DOHH2 (cell line): Measurements from ENCODE around the gene SNCAIP.

Experiments used
- CTCF ChIP-seq: fragments of 200-600 bp; sonication (generic); IDR thresholded peaks from one replicate; pipeline ENCODE4 v1.5.1; 2014; ENCODE audit warnings: antibody characterized with exemption, mild to moderate bottlenecking, low read depth, low read length; ENCODE audit not compliant: poor library complexity, severe bottlenecking
- EZH2phosphoT487 ChIP-seq: fragments of 200-600 bp; sonication (generic); IDR thresholded peaks from 2 replicates; pipeline ENCODE4 v1.6.1; 2017; ENCODE audit warnings: borderline replicate concordance, mild to moderate bottlenecking, antibody characterized with exemption, low read length, moderate library complexity, mixed read lengths

GRCh38 chr5:122404018-122404417, 92.0 kb downstream of the SNCAIP start:
- no peak for TF ChIP-seq CTCF
- no peak for TF ChIP-seq EZH2phosphoT487
